ENCODE results near the gene TBKBP1.
"Not testable (repeated sequence)": the region's sequence is repeated elsewhere in the genome, so short reads cannot be mapped to it uniquely, and the experiment has no call there.

TBKBP1 gene

GRCh38 chr17:47733674-47734410, 39.9 kb downstream of the TBKBP1 start:
- DNase-seq (ENCODE audit: low spot score): no peak

GRCh38 chr17:47735139-47735464, 41.1 kb downstream of the TBKBP1 start:
- no peak for DNase-seq (ENCODE audit: low spot score)

- DNase-seq (ENCODE audit: low spot score): no peak
Observed at GRCh38 chr17:47735536-47736011, 41.6 kb downstream of the TBKBP1 start.

GRCh38 chr17:47736501-47737495, 42.8 kb downstream of the TBKBP1 start:
- no peak for DNase-seq (ENCODE audit: low spot score)

GRCh38 chr17:47738178-47738577, 44.2 kb downstream of the TBKBP1 start:
- no peak for DNase-seq (ENCODE audit: low spot score)

GRCh38 chr17:47739150-47739549, 45.2 kb downstream of the TBKBP1 start:
- no peak for DNase-seq (ENCODE audit: low spot score)

GRCh38 chr17:47739945-47740344, 46.0 kb downstream of the TBKBP1 start:
- DNase-seq (ENCODE audit: low spot score): not testable (repeated sequence)

- DNase-seq (ENCODE audit: low spot score): no peak
Observed at GRCh38 chr17:47741109-47741792, 47.3 kb downstream of the TBKBP1 start.

GRCh38 chr17:47741793-47742145, 47.8 kb downstream of the TBKBP1 start:
- DNase-seq (ENCODE audit: low spot score): no peak

GRCh38 chr17:47742319-47743181, 48.6 kb downstream of the TBKBP1 start:
- DNase-seq (ENCODE audit: low spot score): no peak

GRCh38 chr17:47744168-47745036, 50.4 kb downstream of the TBKBP1 start:
- no peak for DNase-seq (ENCODE audit: low spot score)

GRCh38 chr17:47745037-47745380, 51.0 kb downstream of the TBKBP1 start:
- DNase-seq (ENCODE audit: low spot score): no peak

- DNase-seq (ENCODE audit: low spot score): no peak
Observed at GRCh38 chr17:47751471-47751870, 57.5 kb downstream of the TBKBP1 start.

GRCh38 chr17:47757386-47757785, 63.4 kb downstream of the TBKBP1 start:
- DNase-seq (ENCODE audit: low spot score): no peak

- no peak for DNase-seq (ENCODE audit: low spot score)
Observed at GRCh38 chr17:47760409-47761140, 66.6 kb downstream of the TBKBP1 start.
